HepG2 (cell line): ENCODE measurements around the gene MIDN. TPM values are rescaled to one million over a fixed set of nuclear protein-coding genes. Genes with fewer than 3 reads are reported as not detected.
A peak's percentile ranks its signal among the peaks of the same experiment; 100 is the strongest.

Experiments
- CHD4 ChIP-seq: fragments of 200-600 bp; sonication (generic); IDR thresholded peaks from 2 replicates; pipeline ENCODE4 v1.7.0; 2017; ENCODE audit warnings: mild to moderate bottlenecking, low read length, borderline replicate concordance
- CREB1 ChIP-seq, 2 experiments: fragments of 450-650 bp in 1 of 2; IDR thresholded peaks; 2 replicates each; pipeline ENCODE4 v1.6.1; 2016 to 2017; ENCODE audit warnings: control low read depth in 1 of 2, mild to moderate bottlenecking in 1 of 2, missing compliant biosample characterization in 1 of 2, missing genetic modification characterization in 1 of 2
- FOXC1 ChIP-seq: sonication (generic); formaldehyde crosslinking; IDR thresholded peaks from 2 replicates; pipeline ENCODE4 v1.8.0; 2022; ENCODE audit warnings: mild to moderate bottlenecking, missing genetic modification reagents, borderline replicate concordance
- MZF1 ChIP-seq: sonication (generic); formaldehyde crosslinking; IDR thresholded peaks from 2 replicates; pipeline ENCODE4 v1.8.1; 2023; ENCODE audit warnings: mild to moderate bottlenecking, missing genetic modification reagents, borderline replicate concordance
- NFE2 ChIP-seq: sonication (generic); formaldehyde crosslinking; IDR thresholded peaks from 2 replicates; pipeline ENCODE4 v1.4.0; 2020; ENCODE audit warnings: missing genetic modification reagents
- NR0B2 ChIP-seq: sonication (generic); formaldehyde crosslinking; IDR thresholded peaks from 2 replicates; pipeline ENCODE4 v1.4.0; 2020; ENCODE audit warnings: mild to moderate bottlenecking, missing genetic modification reagents
- PAF1 ChIP-seq: IDR thresholded peaks from 2 replicates; pipeline ENCODE4 v1.6.1; 2016; ENCODE audit warnings: missing genetic modification reagents, missing compliant biosample characterization
- PRDM10 ChIP-seq: sonication (generic); formaldehyde crosslinking; IDR thresholded peaks from 2 replicates; pipeline ENCODE4 v1.4.0; 2020; ENCODE audit warnings: low read depth, missing genetic modification reagents
- ZNF180 ChIP-seq: sonication (generic); formaldehyde crosslinking; IDR thresholded peaks from 2 replicates; pipeline ENCODE4 v1.4.0; 2020; ENCODE audit warnings: low read depth, missing genetic modification reagents, borderline replicate concordance
- ZNF282 ChIP-seq: fragments of 450-650 bp; IDR thresholded peaks from 2 replicates; pipeline ENCODE4 v1.6.1; 2018; ENCODE audit not compliant: partially characterized antibody
- ZNF367 ChIP-seq: sonication (generic); formaldehyde crosslinking; IDR thresholded peaks from 2 replicates; pipeline ENCODE4 v1.4.0; 2020; ENCODE audit warnings: missing genetic modification reagents, borderline replicate concordance
- ZNF430 ChIP-seq: sonication (generic); formaldehyde crosslinking; IDR thresholded peaks from 2 replicates; pipeline ENCODE4 v1.9.0; 2021; ENCODE audit warnings: mild to moderate bottlenecking, missing genetic modification reagents
- ZSCAN25 ChIP-seq: sonication (generic); formaldehyde crosslinking; IDR thresholded peaks from 2 replicates; pipeline ENCODE4 v1.8.0; 2022; ENCODE audit warnings: mild to moderate bottlenecking, missing genetic modification reagents
- polyA plus RNA-seq, 8 experiments: library from polyadenylated mRNA; depleted of rRNA in 3 of 8; stranded (reverse) in 7 of 8; unstranded in 1 of 8; fragments of >200 nt; fragmentation: Illumina TruSeq in 4 of 8; extraction: Trizol in 4 of 8; gene quantifications; 2 replicates each; pipeline versions ENCODE4 v1.2.1 to v1.2.3, GENCODE V29; 2011 to 2016; ENCODE audit warnings: low read depth in 4 of 8, missing spikeins in 1 of 8, mixed read lengths in 1 of 8; ENCODE audit not compliant: insufficient read depth in 1 of 8
- total RNA-seq, 5 experiments: library from RNA; depleted of rRNA; stranded (reverse); fragments of >200 nt; fragmentation: Illumina TruSeq; extraction: Trizol; gene quantifications; 2 replicates each; pipeline ENCODE4 v1.2.3, GENCODE V29; 2016; ENCODE audit warnings: low read depth in 1 of 5
- TF ChIP-seq, protein P1 (sequence below): IDR thresholded peaks from 2 replicates; pipeline ENCODE4 v1.6.1; 2016; ENCODE audit warnings: missing biosample characterization, missing genetic modification reagents, low read depth
- TF ChIP-seq, protein P2 (sequence below): sonication (generic); formaldehyde crosslinking; IDR thresholded peaks from 2 replicates; pipeline ENCODE4 v1.5.1; 2020; ENCODE audit warnings: missing genetic modification reagents, mild to moderate bottlenecking, borderline replicate concordance
- TF ChIP-seq, protein P3 (sequence below): sonication (generic); formaldehyde crosslinking; IDR thresholded peaks from 2 replicates; pipeline ENCODE4 v1.4.0; 2020; ENCODE audit warnings: missing genetic modification reagents

The MIDN gene
- total and polyA plus RNA-seq, 2 of the 13 experiments (the other 11 are each of a cell fraction or from before 2014, with no cell fraction given): 8.4 to 18.0 TPM

DNA sequence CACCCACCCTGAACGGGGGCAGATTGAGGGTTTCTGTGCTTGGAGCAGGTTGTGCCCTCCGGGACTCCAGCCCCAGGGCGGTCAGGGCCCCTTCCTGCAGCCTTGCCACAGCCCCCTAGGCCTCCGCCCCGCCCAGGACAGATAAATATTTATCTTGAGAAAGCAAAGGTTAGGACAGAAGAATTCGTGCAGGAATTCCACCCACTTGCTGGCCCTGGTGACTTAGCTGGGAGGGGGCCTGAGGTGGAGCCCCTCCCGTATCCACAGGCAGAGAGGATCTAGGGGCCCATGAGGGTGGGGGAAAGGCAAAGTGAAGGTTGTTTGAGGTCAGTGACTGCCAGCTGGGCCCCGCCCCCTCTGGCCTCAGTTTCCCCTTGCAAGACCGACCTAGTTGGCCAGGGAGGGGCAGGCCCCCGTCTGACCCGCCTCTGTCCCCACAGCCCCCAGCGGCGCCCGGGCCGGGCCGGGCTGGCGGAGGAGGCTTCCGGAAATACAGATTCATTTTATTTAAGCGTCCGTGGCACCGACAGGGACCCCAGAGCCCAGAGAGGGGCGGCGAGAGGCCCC lies 5.2 kb downstream of the MIDN start (continued):
- TF ChIP-seq NR0B2 (CRISPR knock-in tag): no peak
- no peak for TF ChIP-seq ZNF430
- no peak for TF ChIP-seq MZF1 (CRISPR knock-in tag)
- TF ChIP-seq ZNF282: no peak
- TF ChIP-seq ZNF180 (CRISPR knock-in tag): no peak
- TF ChIP-seq, protein P1, sequence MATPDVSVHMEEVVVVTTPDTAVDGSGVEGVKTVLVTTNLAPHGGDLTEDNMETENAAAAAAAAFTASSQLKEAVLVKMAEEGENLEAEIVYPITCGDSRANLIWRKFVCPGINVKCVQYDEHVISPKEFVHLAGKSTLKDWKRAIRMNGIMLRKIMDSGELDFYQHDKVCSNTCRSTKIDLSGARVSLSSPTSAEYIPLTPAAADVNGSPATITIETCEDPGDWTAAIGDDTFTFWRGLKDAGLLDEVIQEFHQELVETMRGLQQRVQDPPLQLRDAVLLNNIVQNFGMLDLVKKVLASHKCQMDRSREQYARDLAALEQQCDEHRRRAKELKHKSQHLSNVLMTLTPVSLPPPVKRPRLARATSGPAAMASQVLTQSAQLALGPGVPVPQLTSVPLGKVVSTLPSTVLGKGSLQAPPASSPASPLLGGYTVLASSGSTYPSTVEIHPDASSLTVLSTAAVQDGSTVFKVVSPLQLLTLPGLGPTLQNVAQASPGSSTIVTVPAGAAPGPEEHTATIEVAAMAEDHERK (CRISPR knock-in tag): no peak
- TF ChIP-seq ZSCAN25 (CRISPR knock-in tag): no peak
- no peak for TF ChIP-seq CREB1 (IDR thresholded peaks at IDR 0.05)
- no peak; the same call in 1 of the 2 replicates for TF ChIP-seq CREB1 (CRISPR knock-in tag; IDR thresholded peaks at IDR 0.05)
- no peak for TF ChIP-seq PRDM10 (CRISPR knock-in tag)
- TF ChIP-seq ZNF367 (CRISPR knock-in tag): no peak
- TF ChIP-seq FOXC1 (CRISPR knock-in tag): peak; percentile 44; the same call in 1 of the 2 replicates
- TF ChIP-seq, protein P2, sequence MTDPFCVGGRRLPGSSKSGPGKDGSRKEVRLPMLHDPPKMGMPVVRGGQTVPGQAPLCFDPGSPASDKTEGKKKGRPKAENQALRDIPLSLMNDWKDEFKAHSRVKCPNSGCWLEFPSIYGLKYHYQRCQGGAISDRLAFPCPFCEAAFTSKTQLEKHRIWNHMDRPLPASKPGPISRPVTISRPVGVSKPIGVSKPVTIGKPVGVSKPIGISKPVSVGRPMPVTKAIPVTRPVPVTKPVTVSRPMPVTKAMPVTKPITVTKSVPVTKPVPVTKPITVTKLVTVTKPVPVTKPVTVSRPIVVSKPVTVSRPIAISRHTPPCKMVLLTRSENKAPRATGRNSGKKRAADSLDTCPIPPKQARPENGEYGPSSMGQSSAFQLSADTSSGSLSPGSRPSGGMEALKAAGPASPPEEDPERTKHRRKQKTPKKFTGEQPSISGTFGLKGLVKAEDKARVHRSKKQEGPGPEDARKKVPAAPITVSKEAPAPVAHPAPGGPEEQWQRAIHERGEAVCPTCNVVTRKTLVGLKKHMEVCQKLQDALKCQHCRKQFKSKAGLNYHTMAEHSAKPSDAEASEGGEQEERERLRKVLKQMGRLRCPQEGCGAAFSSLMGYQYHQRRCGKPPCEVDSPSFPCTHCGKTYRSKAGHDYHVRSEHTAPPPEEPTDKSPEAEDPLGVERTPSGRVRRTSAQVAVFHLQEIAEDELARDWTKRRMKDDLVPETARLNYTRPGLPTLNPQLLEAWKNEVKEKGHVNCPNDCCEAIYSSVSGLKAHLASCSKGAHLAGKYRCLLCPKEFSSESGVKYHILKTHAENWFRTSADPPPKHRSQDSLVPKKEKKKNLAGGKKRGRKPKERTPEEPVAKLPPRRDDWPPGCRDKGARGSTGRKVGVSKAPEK (CRISPR knock-in tag): no peak
- no peak for TF ChIP-seq PAF1 (CRISPR knock-in tag)
- no peak for TF ChIP-seq CHD4
- no peak for TF ChIP-seq NFE2 (CRISPR knock-in tag)
- TF ChIP-seq, protein P3, sequence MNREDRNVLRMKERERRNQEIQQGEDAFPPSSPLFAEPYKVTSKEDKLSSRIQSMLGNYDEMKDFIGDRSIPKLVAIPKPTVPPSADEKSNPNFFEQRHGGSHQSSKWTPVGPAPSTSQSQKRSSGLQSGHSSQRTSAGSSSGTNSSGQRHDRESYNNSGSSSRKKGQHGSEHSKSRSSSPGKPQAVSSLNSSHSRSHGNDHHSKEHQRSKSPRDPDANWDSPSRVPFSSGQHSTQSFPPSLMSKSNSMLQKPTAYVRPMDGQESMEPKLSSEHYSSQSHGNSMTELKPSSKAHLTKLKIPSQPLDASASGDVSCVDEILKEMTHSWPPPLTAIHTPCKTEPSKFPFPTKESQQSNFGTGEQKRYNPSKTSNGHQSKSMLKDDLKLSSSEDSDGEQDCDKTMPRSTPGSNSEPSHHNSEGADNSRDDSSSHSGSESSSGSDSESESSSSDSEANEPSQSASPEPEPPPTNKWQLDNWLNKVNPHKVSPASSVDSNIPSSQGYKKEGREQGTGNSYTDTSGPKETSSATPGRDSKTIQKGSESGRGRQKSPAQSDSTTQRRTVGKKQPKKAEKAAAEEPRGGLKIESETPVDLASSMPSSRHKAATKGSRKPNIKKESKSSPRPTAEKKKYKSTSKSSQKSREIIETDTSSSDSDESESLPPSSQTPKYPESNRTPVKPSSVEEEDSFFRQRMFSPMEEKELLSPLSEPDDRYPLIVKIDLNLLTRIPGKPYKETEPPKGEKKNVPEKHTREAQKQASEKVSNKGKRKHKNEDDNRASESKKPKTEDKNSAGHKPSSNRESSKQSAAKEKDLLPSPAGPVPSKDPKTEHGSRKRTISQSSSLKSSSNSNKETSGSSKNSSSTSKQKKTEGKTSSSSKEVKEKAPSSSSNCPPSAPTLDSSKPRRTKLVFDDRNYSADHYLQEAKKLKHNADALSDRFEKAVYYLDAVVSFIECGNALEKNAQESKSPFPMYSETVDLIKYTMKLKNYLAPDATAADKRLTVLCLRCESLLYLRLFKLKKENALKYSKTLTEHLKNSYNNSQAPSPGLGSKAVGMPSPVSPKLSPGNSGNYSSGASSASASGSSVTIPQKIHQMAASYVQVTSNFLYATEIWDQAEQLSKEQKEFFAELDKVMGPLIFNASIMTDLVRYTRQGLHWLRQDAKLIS (CRISPR knock-in tag): no peak
